Measurements from ENCODE around the gene GUCY1A2. TPM values are rescaled to one million over a fixed set of nuclear protein-coding genes. Genes with fewer than 3 reads are reported as not detected.

GUCY1A2 gene
- polyA plus RNA-seq, 1 donor (not counting 4 experiments of a cell fraction or from before 2014, with no cell fraction given): not detected

- Histone ChIP-seq H3K4me3 (ENCODE audit: control insufficient read depth in 2 of 3, extremely low read depth in 1 of 3, insufficient read depth in 2 of 3, low read depth in 1 of 3, low read length in 3 of 3) (no peak overlapping the region), H3K9me3 (ENCODE audit: control insufficient read depth, low read depth, low read length) (no peaks in the 10 kb centered on the region), H3K79me2 (ENCODE audit: control insufficient read depth, insufficient read depth, low read length) (no peaks in the 10 kb centered on the region), H3K9ac (ENCODE audit: control insufficient read depth, extremely low read depth, insufficient read depth, low read length) (no peak overlapping the region), H3K4me2 (ENCODE audit: control insufficient read depth, extremely low read depth, insufficient read depth, low read depth, low read length) (no peak overlapping the region), H3K27me3 (ENCODE audit: control insufficient read depth, extremely low read depth, insufficient read depth, low read length) (no peaks in the 10 kb centered on the region), H4K20me1 (ENCODE audit: control insufficient read depth, extremely low read depth, insufficient read depth, low read length) (no peaks in the 10 kb centered on the region), H2AFZ (ENCODE audit: control insufficient read depth, low read length) (no peak overlapping the region), H3K4me1 (ENCODE audit: control insufficient read depth, extremely low read depth, insufficient read depth, low read length) (no peaks in the 10 kb centered on the region), H3K9me1 (ENCODE audit: control insufficient read depth, extremely low read depth, insufficient read depth, low read length) (no peaks in the 10 kb centered on the region), H3K36me3 (ENCODE audit: control insufficient read depth in 2 of 2, extremely low read depth in 1 of 2, insufficient read depth in 2 of 2, low read length in 2 of 2) (no peaks in the 10 kb centered on the region), H3K27ac (ENCODE audit: control insufficient read depth, insufficient read depth, low read length) (no peak overlapping the region)
- dilution Hi-C loops (cut with MboI; ENCODE audit: extremely low pct_ligation_motif_present, low sequenced_read_pairs): no loop called here
- TF ChIP-seq EZH2 (IDR thresholded peaks at IDR 0.05; ENCODE audit: low read length) (no peak), CTCF (optimal IDR thresholded peaks at IDR 0.05 in 1 of 3, IDR thresholded peaks at IDR 0.05 in 1 of 3, conservative IDR thresholded peaks at IDR 0.05 in 1 of 3; ENCODE audit: extremely low read depth in 1 of 3, insufficient read depth in 2 of 3, low read length in 3 of 3) (no peak)
- no peak for DNase-seq (ENCODE audit: low read depth, low spot score)
- FAIRE-seq: no peak
These were observed 27.9 kb downstream of the GUCY1A2 start for GRCh38 chr11:106990331-106990730.

DNA sequence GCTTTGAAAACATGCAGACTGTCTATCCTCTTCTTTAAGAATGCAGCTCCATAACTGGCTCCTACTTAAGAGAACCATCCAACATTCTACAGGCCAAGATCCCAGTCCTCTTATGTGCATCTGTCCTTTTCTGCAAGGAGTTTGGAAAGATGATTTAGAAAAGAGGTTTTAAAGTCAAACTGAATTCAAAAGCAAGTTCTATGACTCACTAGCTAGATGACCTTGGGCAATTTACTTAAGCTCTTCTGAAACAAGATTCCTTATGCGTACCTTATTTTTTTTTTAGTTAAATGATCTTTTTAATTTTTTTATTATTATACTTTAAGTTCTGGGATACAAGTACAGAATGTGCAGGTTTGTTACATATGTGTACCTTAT, 29.2 kb downstream of the GUCY1A2 start:
- Histone ChIP-seq H2AFZ (ENCODE audit: control insufficient read depth, low read length) (no peak overlapping the region), H3K27ac (ENCODE audit: control insufficient read depth, insufficient read depth, low read length) (no peak overlapping the region), H3K79me2 (ENCODE audit: control insufficient read depth, insufficient read depth, low read length) (no peaks in the 10 kb centered on the region), H3K4me1 (ENCODE audit: control insufficient read depth, extremely low read depth, insufficient read depth, low read length) (no peaks in the 10 kb centered on the region), H3K4me2 (ENCODE audit: control insufficient read depth, extremely low read depth, insufficient read depth, low read depth, low read length) (no peak overlapping the region), H3K4me3 (ENCODE audit: control insufficient read depth in 2 of 3, extremely low read depth in 1 of 3, insufficient read depth in 2 of 3, low read depth in 1 of 3, low read length in 3 of 3) (no peak overlapping the region), H3K27me3 (ENCODE audit: control insufficient read depth, extremely low read depth, insufficient read depth, low read length) (no peaks in the 10 kb centered on the region), H4K20me1 (ENCODE audit: control insufficient read depth, extremely low read depth, insufficient read depth, low read length) (no peaks in the 10 kb centered on the region), H3K9me3 (ENCODE audit: control insufficient read depth, low read depth, low read length) (no peaks in the 10 kb centered on the region), H3K36me3 (ENCODE audit: control insufficient read depth in 2 of 2, extremely low read depth in 1 of 2, insufficient read depth in 2 of 2, low read length in 2 of 2) (no peaks in the 10 kb centered on the region), H3K9ac (ENCODE audit: control insufficient read depth, extremely low read depth, insufficient read depth, low read length) (no peak overlapping the region), H3K9me1 (ENCODE audit: control insufficient read depth, extremely low read depth, insufficient read depth, low read length) (no peaks in the 10 kb centered on the region)
- dilution Hi-C loops (cut with MboI; ENCODE audit: extremely low pct_ligation_motif_present, low sequenced_read_pairs): no loop called here
- TF ChIP-seq CTCF (optimal IDR thresholded peaks at IDR 0.05 in 1 of 3, IDR thresholded peaks at IDR 0.05 in 1 of 3, conservative IDR thresholded peaks at IDR 0.05 in 1 of 3; ENCODE audit: extremely low read depth in 1 of 3, insufficient read depth in 2 of 3, low read length in 3 of 3) (no peak), EZH2 (IDR thresholded peaks at IDR 0.05; ENCODE audit: low read length) (no peak)
- FAIRE-seq (no peak), DNase-seq (ENCODE audit: low read depth, low spot score) (no peak)

Data from keratinocyte (primary cell).